WTC11 (cell line): ENCODE measurements around the gene DISC1. TPM values are rescaled to one million over a fixed set of nuclear protein-coding genes. Genes with fewer than 3 reads are reported as not detected.

ENCODE experiments used
- ATAC-seq: fragments of 200-7000 bp; cut with Tn5 transposase; 2 replicates; pipeline ENCODE4 v1.10.0; 2021; ENCODE audit warnings: mild to moderate bottlenecking, moderate library complexity
- CTCF ChIA-PET: fragments of 300-600 bp; sonication (Branson Sonifier 250); formaldehyde crosslinking; loops from one replicate; lab custom pipeline; 2021; ENCODE audit warnings: antibody characterized with exemption; lab: Charles Lee
- POLR2A ChIA-PET: fragments of 350-600 bp; sonication (Branson Sonifier 250); formaldehyde crosslinking; loops from one replicate; lab custom pipeline; 2021; ENCODE audit warnings: antibody characterized with exemption; lab: Charles Lee
- DNase-seq: peaks from one replicate; pipeline ENCODE4 v3.0.0; 2021; ENCODE audit warnings: low spot score
- H3K27ac Mint-ChIP-seq: 2 replicates; pipeline ENCODE4 v1.8.0; 2021; ENCODE audit warnings: mixed read lengths
- H3K27me3 Mint-ChIP-seq: 2 replicates; pipeline ENCODE4 v1.8.0; 2021; ENCODE audit warnings: low read depth, mild to moderate bottlenecking, moderate library complexity, mixed read lengths
- H3K36me3 Mint-ChIP-seq: 2 replicates; pipeline ENCODE4 v1.8.0; 2021; ENCODE audit warnings: mixed read lengths
- H3K4me1 Mint-ChIP-seq: 2 replicates; pipeline ENCODE4 v1.8.0; 2022; ENCODE audit warnings: mixed read lengths
- H3K4me3 Mint-ChIP-seq: 2 replicates; pipeline ENCODE4 v1.8.0; 2021; ENCODE audit warnings: mild to moderate bottlenecking, moderate library complexity, mixed read lengths
- H3K9me3 Mint-ChIP-seq: 2 replicates; pipeline ENCODE4 v1.8.0; 2021; ENCODE audit warnings: mixed read lengths
- AFF4 ChIP-seq: sonication (generic); formaldehyde crosslinking; IDR thresholded peaks from 2 replicates; pipeline ENCODE4 v1.8.1; 2023; ENCODE audit warnings: mild to moderate bottlenecking, missing genetic modification reagents, borderline replicate concordance
- ARID4B ChIP-seq: sonication (generic); formaldehyde crosslinking; IDR thresholded peaks from 2 replicates; pipeline ENCODE4 v1.8.0; 2023; ENCODE audit warnings: missing genetic modification reagents, mild to moderate bottlenecking, borderline replicate concordance
- ATF1 ChIP-seq: sonication (generic); formaldehyde crosslinking; IDR thresholded peaks from 2 replicates; pipeline ENCODE4 v1.8.1; 2023; ENCODE audit warnings: mild to moderate bottlenecking, moderate library complexity, missing genetic modification reagents
- CBFB ChIP-seq: sonication (generic); formaldehyde crosslinking; IDR thresholded peaks from 2 replicates; pipeline ENCODE4 v1.8.1; 2022; ENCODE audit warnings: mild to moderate bottlenecking, low read depth, missing genetic modification reagents
- CREB1 ChIP-seq: sonication (generic); formaldehyde crosslinking; IDR thresholded peaks from 2 replicates; pipeline ENCODE4 v1.8.0; 2023; ENCODE audit warnings: mild to moderate bottlenecking, missing genetic modification reagents
- FOXK1 ChIP-seq: sonication (generic); formaldehyde crosslinking; IDR thresholded peaks from 2 replicates; pipeline ENCODE4 v1.8.0; 2022; ENCODE audit warnings: mild to moderate bottlenecking, moderate library complexity, missing genetic modification reagents
- FOXP1 ChIP-seq: sonication (generic); formaldehyde crosslinking; IDR thresholded peaks from 2 replicates; pipeline ENCODE4 v1.8.0; 2022; ENCODE audit warnings: missing genetic modification reagents, mild to moderate bottlenecking, moderate library complexity, borderline replicate concordance
- HMGA2 ChIP-seq: fragments of 250-450 bp; sonication (Bioruptor Pico); IDR thresholded peaks from 2 replicates; pipeline ENCODE4 v1.4.0; 2021; ENCODE audit warnings: mild to moderate bottlenecking, moderate library complexity
- KAT7 ChIP-seq: sonication (generic); formaldehyde crosslinking; IDR thresholded peaks from 2 replicates; pipeline ENCODE4 v1.8.1; 2023; ENCODE audit warnings: missing genetic modification reagents, mild to moderate bottlenecking, borderline replicate concordance
- MAX ChIP-seq: sonication (generic); formaldehyde crosslinking; IDR thresholded peaks from 2 replicates; pipeline ENCODE4 v1.8.0; 2022; ENCODE audit warnings: mild to moderate bottlenecking, missing genetic modification reagents
- NFATC4 ChIP-seq: fragments of 250-450 bp; sonication (Bioruptor Pico); IDR thresholded peaks from 2 replicates; pipeline ENCODE4 v1.9.0; 2021; ENCODE audit warnings: mild to moderate bottlenecking
- NR1H2 ChIP-seq: sonication (generic); formaldehyde crosslinking; IDR thresholded peaks from 2 replicates; pipeline ENCODE4 v1.9.0; 2021; ENCODE audit warnings: mild to moderate bottlenecking, moderate library complexity, missing genetic modification reagents
- NR3C1 ChIP-seq: sonication (generic); formaldehyde crosslinking; conservative IDR thresholded peaks from 2 replicates; pipeline ENCODE4 v1.8.1; 2023; ENCODE audit warnings: low read depth, mild to moderate bottlenecking, missing genetic modification reagents
- OVOL2 ChIP-seq: fragments of 250-450 bp; sonication (Bioruptor Pico); IDR thresholded peaks from 2 replicates; pipeline ENCODE4 v1.9.0; 2021; ENCODE audit warnings: mild to moderate bottlenecking, borderline replicate concordance
- RORB ChIP-seq: fragments of 250-450 bp; sonication (Bioruptor Pico); IDR thresholded peaks from 2 replicates; pipeline ENCODE4 v1.9.0; 2021; ENCODE audit warnings: mild to moderate bottlenecking
- SP1 ChIP-seq: sonication (generic); formaldehyde crosslinking; conservative IDR thresholded peaks from 2 replicates; pipeline ENCODE4 v1.8.1; 2022; ENCODE audit warnings: missing genetic modification reagents
- TEAD1 ChIP-seq: sonication (generic); formaldehyde crosslinking; IDR thresholded peaks from 2 replicates; pipeline ENCODE4 v1.8.0; 2022; ENCODE audit warnings: mild to moderate bottlenecking, missing genetic modification reagents
- ZNF138 ChIP-seq: sonication (generic); formaldehyde crosslinking; conservative IDR thresholded peaks from 2 replicates; pipeline ENCODE4 v1.8.1; 2022; ENCODE audit warnings: mild to moderate bottlenecking, moderate library complexity, missing genetic modification reagents
- ZNF263 ChIP-seq: sonication (generic); formaldehyde crosslinking; IDR thresholded peaks from 2 replicates; pipeline ENCODE4 v1.8.1; 2022; ENCODE audit warnings: low read depth, mild to moderate bottlenecking, moderate library complexity, missing genetic modification reagents
- ZNF396 ChIP-seq: fragments of 250-450 bp; sonication (Bioruptor Pico); IDR thresholded peaks from 2 replicates; pipeline ENCODE4 v1.8.0; 2021; ENCODE audit warnings: mild to moderate bottlenecking, moderate library complexity, borderline replicate concordance
- total RNA-seq: library from RNA; stranded (reverse); gene quantifications from 3 replicates; pipeline ENCODE4 v1.2.3, GENCODE V29; 2021
- TF ChIP-seq, protein P1 (sequence below): sonication (generic); formaldehyde crosslinking; IDR thresholded peaks from 2 replicates; pipeline ENCODE4 v1.8.0; 2022; ENCODE audit warnings: mild to moderate bottlenecking, missing genetic modification reagents
- TF ChIP-seq, protein P2 (sequence below): fragments of 250-450 bp; sonication (Bioruptor Pico); IDR thresholded peaks from 2 replicates; pipeline ENCODE4 v1.9.0; 2021; ENCODE audit warnings: moderate library complexity, mild to moderate bottlenecking, inconsistent platforms, borderline replicate concordance

Gene DISC1
- total RNA-seq, 1 experiment from 2014 or later, result 5.5 TPM

- peaks cover 3% of the 10 kb centered on the region for H3K36me3 Mint-ChIP-seq
- ChIA-PET CTCF (no interaction called here), POLR2A (no interaction called here)
- H3K4me1 Mint-ChIP-seq, result peaks cover 6% of the 10 kb centered on the region
- TF ChIP-seq FOXP1 (CRISPR knock-in tag), result no peak
- TF ChIP-seq MAX, result no peak
- TF ChIP-seq CREB1 (CRISPR knock-in tag), result no peak
- no peak for TF ChIP-seq NFATC4 (CRISPR knock-in tag)
- no peak for TF ChIP-seq ZNF396
- TF ChIP-seq, protein P1, sequence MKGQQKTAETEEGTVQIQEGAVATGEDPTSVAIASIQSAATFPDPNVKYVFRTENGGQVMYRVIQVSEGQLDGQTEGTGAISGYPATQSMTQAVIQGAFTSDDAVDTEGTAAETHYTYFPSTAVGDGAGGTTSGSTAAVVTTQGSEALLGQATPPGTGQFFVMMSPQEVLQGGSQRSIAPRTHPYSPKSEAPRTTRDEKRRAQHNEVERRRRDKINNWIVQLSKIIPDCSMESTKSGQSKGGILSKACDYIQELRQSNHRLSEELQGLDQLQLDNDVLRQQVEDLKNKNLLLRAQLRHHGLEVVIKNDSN (CRISPR knock-in tag), result no peak
- no peak for TF ChIP-seq ARID4B (CRISPR knock-in tag)
- no peak for TF ChIP-seq CBFB (CRISPR knock-in tag)
- TF ChIP-seq SP1 (CRISPR knock-in tag), result no peak
- TF ChIP-seq ZNF263 (CRISPR knock-in tag), result no peak
- TF ChIP-seq RORB, result no peak
- no peak for TF ChIP-seq ATF1 (CRISPR knock-in tag)
- TF ChIP-seq ZNF138 (CRISPR knock-in tag), result no peak
- no peak for TF ChIP-seq KAT7 (CRISPR knock-in tag)
- no peak for TF ChIP-seq HMGA2 (CRISPR knock-in tag)
- DNase-seq (no peak), ATAC-seq (no peak)
- H3K27ac Mint-ChIP-seq, result no peak overlapping the region
- H3K9me3 Mint-ChIP-seq, result peaks cover 15% of the 10 kb centered on the region
- H3K27me3 Mint-ChIP-seq, result peaks cover 8% of the 10 kb centered on the region
- no peak overlapping the region for H3K4me3 Mint-ChIP-seq
Measured at GRCh38 chr1:231878737-231879136, 252.1 kb downstream of the DISC1 start.

- Mint-ChIP-seq H3K4me1 (peaks cover 7% of the 10 kb centered on the region), H3K36me3 (peaks cover 3% of the 10 kb centered on the region), H3K9me3 (peaks cover 15% of the 10 kb centered on the region), H3K27me3 (peaks cover 8% of the 10 kb centered on the region), H3K27ac (no peak overlapping the region), H3K4me3 (no peak overlapping the region)
- TF ChIP-seq, protein P2, sequence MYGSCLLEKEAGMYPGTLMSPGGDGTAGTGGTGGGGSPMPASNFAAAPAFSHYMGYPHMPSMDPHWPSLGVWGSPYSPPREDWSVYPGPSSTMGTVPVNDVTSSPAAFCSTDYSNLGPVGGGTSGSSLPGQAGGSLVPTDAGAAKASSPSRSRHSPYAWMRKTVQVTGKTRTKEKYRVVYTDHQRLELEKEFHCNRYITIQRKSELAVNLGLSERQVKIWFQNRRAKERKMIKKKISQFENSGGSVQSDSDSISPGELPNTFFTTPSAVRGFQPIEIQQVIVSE, result no peak
- no peak for TF ChIP-seq HMGA2 (CRISPR knock-in tag)
- no peak for TF ChIP-seq OVOL2 (CRISPR knock-in tag)
- TF ChIP-seq SP1 (CRISPR knock-in tag), result no peak
- TF ChIP-seq FOXP1 (CRISPR knock-in tag), result no peak
- TF ChIP-seq FOXK1 (CRISPR knock-in tag), result no peak
- TF ChIP-seq NR1H2, result no peak
- no peak for TF ChIP-seq NR3C1 (CRISPR knock-in tag)
- no peak for TF ChIP-seq AFF4 (CRISPR knock-in tag)
- TF ChIP-seq TEAD1, result no peak
- no peak for ATAC-seq
- ChIA-PET POLR2A (no interaction called here), CTCF (no interaction called here)
- DNase-seq, result no peak
Measured at GRCh38 chr1:231879296-231879695, 252.7 kb downstream of the DISC1 start.
